Measurements from ENCODE around the gene MARCHF4. TPM values are rescaled to one million over a fixed set of nuclear protein-coding genes. Genes with fewer than 3 reads are reported as not detected.

The MARCHF4 gene
- total RNA-seq, 1 experiment from 2014 or later = 14.5 TPM

DNA sequence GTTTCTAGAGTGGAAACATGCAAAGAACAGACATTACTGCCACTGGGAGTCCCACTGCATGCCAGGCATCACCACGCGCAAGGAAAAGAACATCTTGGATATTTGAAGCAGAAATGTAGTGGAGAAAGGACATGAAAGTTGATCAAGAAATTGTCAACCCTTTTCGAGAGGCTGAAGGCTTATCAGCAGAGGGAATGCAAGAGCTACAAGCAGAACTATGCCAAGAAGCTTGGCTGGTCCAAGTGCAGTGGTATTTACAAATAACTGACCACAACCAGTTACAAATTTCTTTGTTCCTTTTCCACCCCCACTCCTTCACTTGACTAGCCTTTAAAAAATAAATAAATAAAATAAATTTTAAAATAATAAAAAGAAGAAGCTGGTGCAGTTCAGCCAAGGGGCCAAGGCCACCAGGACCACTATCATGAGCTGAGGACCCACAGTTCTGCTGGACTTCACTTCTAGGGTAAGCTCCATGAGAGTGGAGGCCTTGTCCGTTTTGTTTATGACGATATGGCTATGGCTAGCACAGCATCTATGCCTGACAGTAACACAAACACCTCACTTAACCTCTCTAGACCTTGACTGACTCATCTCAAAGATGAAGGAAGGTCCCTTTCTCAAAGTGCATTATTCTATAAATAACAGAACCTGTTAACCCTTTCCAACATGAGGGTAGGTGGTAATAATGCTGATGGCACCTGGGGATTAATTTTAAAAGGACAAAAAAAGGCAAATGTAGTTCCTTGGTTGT, 20.9 kb downstream of the MARCHF4 start:
- H3K4me1 ChIP-seq (replicated peaks; ENCODE audit: insufficient read depth) = peaks cover 10% of the 10 kb centered on the region; the same call in 1 of the 2 replicates
- H3K36me3 ChIP-seq (ENCODE audit: low read depth) = no peaks in the 10 kb centered on the region
- ChIA-PET CTCF (no interaction called here), POLR2A (ENCODE audit: unreplicated experiment) (no interaction called here)
- no peaks in the 10 kb centered on the region for H3K27me3 ChIP-seq (ENCODE audit: insufficient read depth, low read depth)
- H3K4me2 ChIP-seq = no peak overlapping the region
- H3K9me2 ChIP-seq (ENCODE audit: insufficient read depth) = no peaks in the 10 kb centered on the region
- intact Hi-C loops (cut with micrococcal nuclease; ENCODE audit: unreplicated experiment) = no loop called here
- TF ChIP-seq EZH2 (IDR thresholded peaks at IDR 0.05; ENCODE audit: low read depth) = no peak
- TF ChIP-seq, protein P1, sequence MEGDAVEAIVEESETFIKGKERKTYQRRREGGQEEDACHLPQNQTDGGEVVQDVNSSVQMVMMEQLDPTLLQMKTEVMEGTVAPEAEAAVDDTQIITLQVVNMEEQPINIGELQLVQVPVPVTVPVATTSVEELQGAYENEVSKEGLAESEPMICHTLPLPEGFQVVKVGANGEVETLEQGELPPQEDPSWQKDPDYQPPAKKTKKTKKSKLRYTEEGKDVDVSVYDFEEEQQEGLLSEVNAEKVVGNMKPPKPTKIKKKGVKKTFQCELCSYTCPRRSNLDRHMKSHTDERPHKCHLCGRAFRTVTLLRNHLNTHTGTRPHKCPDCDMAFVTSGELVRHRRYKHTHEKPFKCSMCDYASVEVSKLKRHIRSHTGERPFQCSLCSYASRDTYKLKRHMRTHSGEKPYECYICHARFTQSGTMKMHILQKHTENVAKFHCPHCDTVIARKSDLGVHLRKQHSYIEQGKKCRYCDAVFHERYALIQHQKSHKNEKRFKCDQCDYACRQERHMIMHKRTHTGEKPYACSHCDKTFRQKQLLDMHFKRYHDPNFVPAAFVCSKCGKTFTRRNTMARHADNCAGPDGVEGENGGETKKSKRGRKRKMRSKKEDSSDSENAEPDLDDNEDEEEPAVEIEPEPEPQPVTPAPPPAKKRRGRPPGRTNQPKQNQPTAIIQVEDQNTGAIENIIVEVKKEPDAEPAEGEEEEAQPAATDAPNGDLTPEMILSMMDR (conservative IDR thresholded peaks at IDR 0.05) = no peak
- no peaks in the 10 kb centered on the region for H3F3A ChIP-seq (ENCODE audit: insufficient read depth, low read depth)
- no peaks in the 10 kb centered on the region for H3K79me2 ChIP-seq (ENCODE audit: low read depth)
- H3K4me3 ChIP-seq = no peak overlapping the region
- H3K9me3 ChIP-seq (ENCODE audit: insufficient read depth, low read depth) = no peaks in the 10 kb centered on the region
- DNase-seq = no peak
- H2AFZ ChIP-seq = no peak overlapping the region
- no TSS peak for BruUV-seq (replicated peaks)
- H4K20me1 ChIP-seq (ENCODE audit: insufficient read depth) = no peaks in the 10 kb centered on the region
- H3K27ac ChIP-seq = no peak overlapping the region

DNA sequence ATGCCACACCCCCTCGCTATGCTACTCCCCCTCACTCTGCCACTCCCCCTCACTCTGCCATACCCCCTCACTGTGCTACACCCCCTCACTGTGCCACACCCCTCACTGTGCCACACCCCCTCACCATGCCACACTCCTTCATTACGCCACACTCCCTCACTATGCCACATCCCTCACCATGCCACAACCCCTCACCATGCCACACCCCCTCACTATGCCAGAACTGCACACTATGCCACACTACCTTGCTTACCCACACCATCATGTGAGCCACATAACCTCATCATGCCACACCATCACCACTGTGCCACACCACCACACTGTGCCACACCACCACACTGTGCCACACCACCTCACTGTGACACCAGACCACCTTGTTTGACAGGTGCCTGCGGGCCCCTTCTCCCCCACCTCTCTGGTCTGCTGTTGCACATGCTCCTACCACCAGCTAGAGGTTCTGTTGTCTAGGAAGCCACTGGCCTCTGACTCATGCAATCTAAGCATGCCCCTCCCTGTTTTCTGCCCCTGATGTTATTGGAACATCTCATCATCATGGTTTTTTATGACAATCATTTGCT, 22.0 kb downstream of the MARCHF4 start:
- intact Hi-C loops (cut with micrococcal nuclease; ENCODE audit: unreplicated experiment) = no loop called here
- Histone ChIP-seq H3K27ac (no peak overlapping the region), H3K4me2 (no peak overlapping the region), H3K36me3 (ENCODE audit: low read depth) (no peaks in the 10 kb centered on the region), H3K27me3 (ENCODE audit: insufficient read depth, low read depth) (no peaks in the 10 kb centered on the region), H3K9me2 (ENCODE audit: insufficient read depth) (no peaks in the 10 kb centered on the region), H4K20me1 (ENCODE audit: insufficient read depth) (no peaks in the 10 kb centered on the region), H3F3A (ENCODE audit: insufficient read depth, low read depth) (no peaks in the 10 kb centered on the region), H3K9me3 (ENCODE audit: insufficient read depth, low read depth) (no peaks in the 10 kb centered on the region), H3K79me2 (ENCODE audit: low read depth) (no peaks in the 10 kb centered on the region), H2AFZ (no peak overlapping the region), H3K4me3 (no peak overlapping the region), H3K4me1 (replicated peaks; ENCODE audit: insufficient read depth) (peaks cover 10% of the 10 kb centered on the region; the same call in 1 of the 2 replicates)
- ChIA-PET CTCF (no interaction called here), POLR2A (ENCODE audit: unreplicated experiment) (no interaction called here)
- BruUV-seq (replicated peaks) = no TSS peak
- DNase-seq = no peak
- TF ChIP-seq EZH2 (IDR thresholded peaks at IDR 0.05; ENCODE audit: low read depth) = no peak
- TF ChIP-seq, protein P1 (conservative IDR thresholded peaks at IDR 0.05) = no peak

DNA sequence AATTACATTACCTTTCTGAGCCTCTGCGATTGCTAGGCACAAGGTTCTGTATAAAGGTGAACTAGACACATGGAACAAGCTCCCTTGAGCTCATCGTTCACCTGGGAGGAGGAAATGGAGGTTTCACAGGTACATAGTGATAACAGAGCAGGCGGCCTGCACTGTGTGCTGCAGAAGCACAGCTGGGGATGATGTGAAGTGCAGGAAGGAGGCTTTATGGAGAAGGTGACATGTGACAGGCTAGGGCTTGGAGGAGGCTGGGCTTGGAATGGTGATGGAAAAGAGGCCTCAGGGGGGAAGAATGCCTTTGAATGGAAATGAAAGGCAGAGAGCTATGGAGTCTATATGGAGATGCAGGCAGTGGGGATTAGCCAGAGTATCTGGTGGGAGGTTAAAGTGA, 22.9 kb downstream of the MARCHF4 start:
- H3K4me1 ChIP-seq (replicated peaks; ENCODE audit: insufficient read depth) = peaks cover 10% of the 10 kb centered on the region; the same call in 1 of the 2 replicates
- H3K4me2 ChIP-seq = no peak overlapping the region
- no peak overlapping the region for H3K4me3 ChIP-seq
- no peaks in the 10 kb centered on the region for H4K20me1 ChIP-seq (ENCODE audit: insufficient read depth)
- H3K27ac ChIP-seq = no peak overlapping the region
- intact Hi-C loops (cut with micrococcal nuclease; ENCODE audit: unreplicated experiment) = no loop called here
- H3K9me3 ChIP-seq (ENCODE audit: insufficient read depth, low read depth) = no peaks in the 10 kb centered on the region
- H3K27me3 ChIP-seq (ENCODE audit: insufficient read depth, low read depth) = no peaks in the 10 kb centered on the region
- ChIA-PET POLR2A (ENCODE audit: unreplicated experiment) (interaction anchor here (0.6 kb wide), 1 partner anchor 1397 kb away, joined by 3 read pairs; no protein-coding TSS in a partner anchor), CTCF (no interaction called here)
- H3F3A ChIP-seq (ENCODE audit: insufficient read depth, low read depth) = no peaks in the 10 kb centered on the region
- no TSS peak for BruUV-seq (replicated peaks)
- no peaks in the 10 kb centered on the region for H3K36me3 ChIP-seq (ENCODE audit: low read depth)
- H2AFZ ChIP-seq = no peak overlapping the region
- no peak for DNase-seq
- no peaks in the 10 kb centered on the region for H3K9me2 ChIP-seq (ENCODE audit: insufficient read depth)
- no peaks in the 10 kb centered on the region for H3K79me2 ChIP-seq (ENCODE audit: low read depth)
- no peak for TF ChIP-seq EZH2 (IDR thresholded peaks at IDR 0.05; ENCODE audit: low read depth)
- TF ChIP-seq, protein P1 (conservative IDR thresholded peaks at IDR 0.05) = no peak

Measured in PC-9 (cell line).